ENCODE data around the gene LTB.

LTB gene

GRCh38 chr6:31586599-31587281 is 4.5 kb upstream of the LTB start:
- TF ChIP-seq RAD21 (IDR thresholded peaks at IDR 0.05; ENCODE audit: low read depth), result no peak
- TF ChIP-seq TEAD4 (IDR thresholded peaks at IDR 0.05), result no peak
- no peak for TF ChIP-seq TCF12 (IDR thresholded peaks at IDR 0.05; ENCODE audit: low read depth)
- no peak for TF ChIP-seq EGR1 (IDR thresholded peaks at IDR 0.05)
- no peak for TF ChIP-seq YY1 (IDR thresholded peaks at IDR 0.05; ENCODE audit: low read depth)
- TF ChIP-seq FOXM1 (IDR thresholded peaks at IDR 0.05; ENCODE audit: borderline replicate concordance, low read depth), result no peak
- TF ChIP-seq, protein P1, sequence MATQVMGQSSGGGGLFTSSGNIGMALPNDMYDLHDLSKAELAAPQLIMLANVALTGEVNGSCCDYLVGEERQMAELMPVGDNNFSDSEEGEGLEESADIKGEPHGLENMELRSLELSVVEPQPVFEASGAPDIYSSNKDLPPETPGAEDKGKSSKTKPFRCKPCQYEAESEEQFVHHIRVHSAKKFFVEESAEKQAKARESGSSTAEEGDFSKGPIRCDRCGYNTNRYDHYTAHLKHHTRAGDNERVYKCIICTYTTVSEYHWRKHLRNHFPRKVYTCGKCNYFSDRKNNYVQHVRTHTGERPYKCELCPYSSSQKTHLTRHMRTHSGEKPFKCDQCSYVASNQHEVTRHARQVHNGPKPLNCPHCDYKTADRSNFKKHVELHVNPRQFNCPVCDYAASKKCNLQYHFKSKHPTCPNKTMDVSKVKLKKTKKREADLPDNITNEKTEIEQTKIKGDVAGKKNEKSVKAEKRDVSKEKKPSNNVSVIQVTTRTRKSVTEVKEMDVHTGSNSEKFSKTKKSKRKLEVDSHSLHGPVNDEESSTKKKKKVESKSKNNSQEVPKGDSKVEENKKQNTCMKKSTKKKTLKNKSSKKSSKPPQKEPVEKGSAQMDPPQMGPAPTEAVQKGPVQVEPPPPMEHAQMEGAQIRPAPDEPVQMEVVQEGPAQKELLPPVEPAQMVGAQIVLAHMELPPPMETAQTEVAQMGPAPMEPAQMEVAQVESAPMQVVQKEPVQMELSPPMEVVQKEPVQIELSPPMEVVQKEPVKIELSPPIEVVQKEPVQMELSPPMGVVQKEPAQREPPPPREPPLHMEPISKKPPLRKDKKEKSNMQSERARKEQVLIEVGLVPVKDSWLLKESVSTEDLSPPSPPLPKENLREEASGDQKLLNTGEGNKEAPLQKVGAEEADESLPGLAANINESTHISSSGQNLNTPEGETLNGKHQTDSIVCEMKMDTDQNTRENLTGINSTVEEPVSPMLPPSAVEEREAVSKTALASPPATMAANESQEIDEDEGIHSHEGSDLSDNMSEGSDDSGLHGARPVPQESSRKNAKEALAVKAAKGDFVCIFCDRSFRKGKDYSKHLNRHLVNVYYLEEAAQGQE (IDR thresholded peaks at IDR 0.05; ENCODE audit: low read depth), result no peak
- TF ChIP-seq, protein P2, sequence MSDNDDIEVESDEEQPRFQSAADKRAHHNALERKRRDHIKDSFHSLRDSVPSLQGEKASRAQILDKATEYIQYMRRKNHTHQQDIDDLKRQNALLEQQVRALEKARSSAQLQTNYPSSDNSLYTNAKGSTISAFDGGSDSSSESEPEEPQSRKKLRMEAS (IDR thresholded peaks at IDR 0.05), result no peak
- TF ChIP-seq TAF1 (IDR thresholded peaks at IDR 0.05; ENCODE audit: low read depth), result no peak
- TF ChIP-seq NFIC (IDR thresholded peaks at IDR 0.05), result no peak
- no peak for TF ChIP-seq CEBPB (IDR thresholded peaks at IDR 0.05)
- TF ChIP-seq CREB1 (IDR thresholded peaks at IDR 0.05; ENCODE audit: low read depth), result no peak
- no peak for TF ChIP-seq EP300 (IDR thresholded peaks at IDR 0.05; ENCODE audit: borderline replicate concordance)
- TF ChIP-seq USF1 (IDR thresholded peaks at IDR 0.05), result no peak
- no peak for TF ChIP-seq ZBTB7A (IDR thresholded peaks at IDR 0.05; ENCODE audit: low read depth)

DNA sequence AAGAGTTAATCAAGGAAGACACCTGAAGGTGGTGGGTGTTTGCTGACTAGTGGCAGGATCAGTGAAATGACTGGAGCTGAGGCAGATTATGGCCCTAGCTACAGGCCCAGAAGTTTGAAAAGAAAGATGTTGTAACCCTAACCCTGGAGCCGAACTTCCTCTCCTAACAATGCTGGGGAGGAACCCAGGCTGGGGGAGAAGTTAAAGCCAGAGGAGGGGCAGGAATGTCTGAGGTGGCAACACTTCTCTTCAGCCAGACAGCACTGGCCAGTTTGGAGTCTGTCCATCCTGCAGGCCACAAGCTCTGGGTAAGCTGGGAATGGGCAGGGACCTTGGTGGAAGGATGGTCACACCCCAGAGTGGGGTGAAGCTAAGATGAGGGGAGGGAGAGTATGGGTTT is 3.8 kb upstream of the LTB start, which contains the start of gene LST1:
Gene LST1, plus strand, starts transcription at position 270 of the 400 bp plus-strand sequence. CDS start 1,023 bp downstream, outside the sequence.
- no peak for TF ChIP-seq TAF1 (IDR thresholded peaks at IDR 0.05; ENCODE audit: low read depth)
- no peak for TF ChIP-seq NFIC (IDR thresholded peaks at IDR 0.05)
- no peak for TF ChIP-seq USF1 (IDR thresholded peaks at IDR 0.05)
- no peak for TF ChIP-seq CEBPB (IDR thresholded peaks at IDR 0.05)
- TF ChIP-seq, protein P2 (IDR thresholded peaks at IDR 0.05), result no peak
- TF ChIP-seq TCF12 (IDR thresholded peaks at IDR 0.05; ENCODE audit: low read depth), result no peak
- no peak for TF ChIP-seq CREB1 (IDR thresholded peaks at IDR 0.05; ENCODE audit: low read depth)
- TF ChIP-seq FOXM1 (IDR thresholded peaks at IDR 0.05; ENCODE audit: borderline replicate concordance, low read depth), result no peak
- TF ChIP-seq RAD21 (IDR thresholded peaks at IDR 0.05; ENCODE audit: low read depth), result no peak
- TF ChIP-seq EGR1 (IDR thresholded peaks at IDR 0.05), result no peak

DNA sequence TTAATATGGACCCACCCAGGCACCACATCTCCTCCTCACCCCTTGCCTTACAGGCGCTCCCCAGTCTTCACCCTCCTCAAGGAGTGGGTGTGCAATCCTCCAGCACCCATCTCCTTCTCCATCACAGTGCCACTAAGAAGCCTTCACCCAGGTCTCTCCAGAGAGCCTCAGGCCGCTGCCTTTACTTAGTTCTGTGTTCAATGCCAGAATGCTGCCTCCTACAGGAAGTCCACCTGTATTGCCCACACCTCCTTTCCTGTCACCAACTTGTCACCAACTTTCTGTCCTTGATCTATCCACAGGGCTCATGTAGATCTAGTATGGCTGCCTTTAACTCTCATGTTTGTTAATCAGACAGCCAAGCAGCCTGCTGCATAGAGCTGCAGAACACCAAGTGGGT is 3.3 kb upstream of the LTB start:
- TF ChIP-seq, protein P1 (IDR thresholded peaks at IDR 0.05; ENCODE audit: low read depth), result no peak
- TF ChIP-seq NFIC (IDR thresholded peaks at IDR 0.05), result no peak

DNA sequence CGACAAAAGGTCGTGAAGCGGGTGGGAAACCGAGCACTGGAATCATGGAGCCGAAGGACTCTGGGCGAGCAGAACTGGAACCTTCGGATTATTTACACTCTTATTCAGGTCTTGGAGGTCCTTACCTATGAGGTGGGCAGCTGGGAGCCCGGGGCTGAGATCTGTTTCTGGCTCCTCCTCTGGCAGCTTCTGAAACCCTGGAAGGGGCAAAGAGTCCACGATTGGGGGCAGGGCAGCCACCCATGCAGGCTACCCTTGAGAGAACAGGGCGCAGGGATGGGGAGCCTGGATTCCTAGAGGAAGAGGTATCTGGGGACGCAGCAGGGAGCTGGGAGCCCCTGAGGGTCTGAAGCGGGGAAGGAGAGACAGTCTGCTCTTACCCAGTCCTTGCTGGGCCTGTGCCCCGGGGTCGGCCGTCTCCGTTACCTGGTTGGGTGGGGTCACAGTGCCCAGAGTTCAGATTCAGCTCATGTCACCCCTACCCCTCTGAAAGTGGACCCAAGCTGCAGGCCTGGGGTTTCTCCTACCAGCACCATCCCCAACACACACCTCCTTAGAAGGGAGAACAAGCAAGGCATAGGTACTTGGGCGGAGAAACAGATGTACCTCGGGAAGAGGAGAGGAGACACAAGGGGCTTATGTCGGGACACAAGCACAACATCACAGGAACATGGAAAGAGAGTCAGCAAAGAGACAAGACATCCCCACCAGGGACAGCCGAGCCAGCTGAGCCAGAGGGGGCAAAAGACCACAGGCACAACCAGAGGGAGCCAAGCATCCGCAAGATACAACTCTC is 592 bp downstream of the LTB start:
- TF ChIP-seq, protein P2 (IDR thresholded peaks at IDR 0.05), result no peak
- TF ChIP-seq TEAD4 (IDR thresholded peaks at IDR 0.05) (no peak), RAD21 (IDR thresholded peaks at IDR 0.05; ENCODE audit: low read depth) (no peak)

DNA sequence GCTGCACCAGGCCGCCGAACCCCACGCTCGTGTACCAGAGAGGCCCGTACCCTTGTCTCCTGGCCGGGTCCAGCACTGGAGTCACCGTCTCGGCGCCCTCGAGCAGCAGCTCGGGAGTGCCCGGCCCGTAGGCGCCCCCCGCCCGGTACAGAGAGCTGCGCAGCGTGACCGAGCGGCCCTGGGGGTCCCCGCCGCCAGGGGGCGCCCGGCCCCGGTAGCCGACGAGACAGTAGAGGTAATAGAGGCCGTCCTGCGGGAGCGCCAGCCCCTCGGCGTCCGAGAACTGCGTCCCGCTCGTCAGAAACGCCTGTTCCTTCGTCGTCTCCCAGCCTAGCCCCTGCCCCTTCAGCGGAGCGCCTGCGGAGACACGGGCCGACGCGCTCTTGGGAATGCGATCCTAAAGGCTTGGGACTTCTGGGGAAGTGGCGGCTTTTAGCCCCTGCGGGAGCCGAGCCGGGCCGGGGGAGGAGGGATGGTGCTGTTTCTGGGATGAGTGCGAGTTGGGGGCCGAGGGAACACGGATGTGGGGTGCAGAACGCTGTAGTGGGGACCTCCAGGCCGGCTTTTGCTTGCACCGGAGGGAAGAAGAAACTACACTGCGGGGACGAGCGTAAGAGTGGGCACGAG is 1.3 kb downstream of the LTB start:
- TF ChIP-seq RAD21 (IDR thresholded peaks at IDR 0.05; ENCODE audit: low read depth) (peak; percentile 53; the same call in 1 of the 2 replicates), EGR1 (IDR thresholded peaks at IDR 0.05) (no peak), ZBTB7A (IDR thresholded peaks at IDR 0.05; ENCODE audit: low read depth) (peak; percentile 72; the same call in 1 of the 2 replicates)
- TF ChIP-seq, protein P1 (IDR thresholded peaks at IDR 0.05; ENCODE audit: low read depth), result no peak
- TF ChIP-seq, protein P2 (IDR thresholded peaks at IDR 0.05), result peak; percentile 32; the same call in 1 of the 2 replicates

All from Ishikawa (cell line).